ENCODE results near the gene NTRK2.

DNA sequence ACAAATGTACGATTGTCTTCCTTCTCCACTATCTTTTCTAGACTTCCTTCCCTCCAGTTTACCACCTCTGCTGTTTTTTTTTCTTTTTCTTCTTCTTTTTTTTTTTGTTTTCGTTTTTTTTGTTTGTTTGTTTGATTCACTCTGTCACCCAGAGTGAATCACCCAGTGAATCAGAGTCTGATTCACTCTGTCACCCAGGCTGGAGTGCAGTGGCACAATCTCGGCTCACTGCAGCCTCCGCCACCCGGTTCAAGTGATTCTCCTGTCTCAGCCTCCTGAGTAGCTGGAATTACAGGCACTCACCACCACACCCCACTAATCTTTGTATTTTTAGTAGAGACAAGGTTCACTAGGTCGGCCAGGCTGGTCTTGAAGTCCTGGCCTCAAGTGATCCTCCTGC, 375.7 kb downstream of the NTRK2 start:
- no peak for TF ChIP-seq TCF4 (CRISPR knock-in tag; IDR thresholded peaks at IDR 0.05; ENCODE audit: borderline replicate concordance)
- no peak for TF ChIP-seq ZFP3 (CRISPR knock-in tag; IDR thresholded peaks at IDR 0.05)
- TF ChIP-seq, protein P1, sequence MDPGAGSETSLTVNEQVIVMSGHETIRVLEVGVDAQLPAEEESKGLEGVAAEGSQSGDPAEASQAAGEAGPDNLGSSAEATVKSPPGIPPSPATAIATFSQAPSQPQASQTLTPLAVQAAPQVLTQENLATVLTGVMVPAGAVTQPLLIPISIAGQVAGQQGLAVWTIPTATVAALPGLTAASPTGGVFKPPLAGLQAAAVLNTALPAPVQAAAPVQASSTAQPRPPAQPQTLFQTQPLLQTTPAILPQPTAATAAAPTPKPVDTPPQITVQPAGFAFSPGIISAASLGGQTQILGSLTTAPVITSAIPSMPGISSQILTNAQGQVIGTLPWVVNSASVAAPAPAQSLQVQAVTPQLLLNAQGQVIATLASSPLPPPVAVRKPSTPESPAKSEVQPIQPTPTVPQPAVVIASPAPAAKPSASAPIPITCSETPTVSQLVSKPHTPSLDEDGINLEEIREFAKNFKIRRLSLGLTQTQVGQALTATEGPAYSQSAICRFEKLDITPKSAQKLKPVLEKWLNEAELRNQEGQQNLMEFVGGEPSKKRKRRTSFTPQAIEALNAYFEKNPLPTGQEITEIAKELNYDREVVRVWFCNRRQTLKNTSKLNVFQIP (CRISPR knock-in tag; IDR thresholded peaks at IDR 0.05; ENCODE audit: borderline replicate concordance, low read depth), result no peak
- no peak for TF ChIP-seq ISL1 (CRISPR knock-in tag; IDR thresholded peaks at IDR 0.05)
- TF ChIP-seq ZNF70 (CRISPR knock-in tag; IDR thresholded peaks at IDR 0.05), result no peak
- TF ChIP-seq ZC3H10 (CRISPR knock-in tag; IDR thresholded peaks at IDR 0.05), result no peak
- TF ChIP-seq CSDC2 (CRISPR knock-in tag; IDR thresholded peaks at IDR 0.05), result no peak
- TF ChIP-seq, protein P2, sequence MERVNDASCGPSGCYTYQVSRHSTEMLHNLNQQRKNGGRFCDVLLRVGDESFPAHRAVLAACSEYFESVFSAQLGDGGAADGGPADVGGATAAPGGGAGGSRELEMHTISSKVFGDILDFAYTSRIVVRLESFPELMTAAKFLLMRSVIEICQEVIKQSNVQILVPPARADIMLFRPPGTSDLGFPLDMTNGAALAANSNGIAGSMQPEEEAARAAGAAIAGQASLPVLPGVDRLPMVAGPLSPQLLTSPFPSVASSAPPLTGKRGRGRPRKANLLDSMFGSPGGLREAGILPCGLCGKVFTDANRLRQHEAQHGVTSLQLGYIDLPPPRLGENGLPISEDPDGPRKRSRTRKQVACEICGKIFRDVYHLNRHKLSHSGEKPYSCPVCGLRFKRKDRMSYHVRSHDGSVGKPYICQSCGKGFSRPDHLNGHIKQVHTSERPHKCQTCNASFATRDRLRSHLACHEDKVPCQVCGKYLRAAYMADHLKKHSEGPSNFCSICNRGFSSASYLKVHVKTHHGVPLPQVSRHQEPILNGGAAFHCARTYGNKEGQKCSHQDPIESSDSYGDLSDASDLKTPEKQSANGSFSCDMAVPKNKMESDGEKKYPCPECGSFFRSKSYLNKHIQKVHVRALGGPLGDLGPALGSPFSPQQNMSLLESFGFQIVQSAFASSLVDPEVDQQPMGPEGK (CRISPR knock-in tag; IDR thresholded peaks at IDR 0.05; ENCODE audit: borderline replicate concordance), result no peak
- TF ChIP-seq PPARA (CRISPR knock-in tag; IDR thresholded peaks at IDR 0.05; ENCODE audit: borderline replicate concordance), result no peak
- TF ChIP-seq ZNF565 (CRISPR knock-in tag; conservative IDR thresholded peaks at IDR 0.05; ENCODE audit: low read depth), result no peak
- no peak for TF ChIP-seq RARB (CRISPR knock-in tag; IDR thresholded peaks at IDR 0.05)
